HFFc6 (cell line): ENCODE results near the gene WNT1. TPM values are rescaled to one million over a fixed set of nuclear protein-coding genes. Genes with fewer than 3 reads are reported as not detected.

Experiments used
- DNase-seq: peaks from one replicate; pipeline ENCODE4 v3.0.0-alpha.2; 2018
- H3K27ac Mint-ChIP-seq: 2 replicates; pipeline ENCODE4 v1.8.0; 2020; ENCODE audit warnings: mild to moderate bottlenecking, mixed read lengths
- H3K27me3 Mint-ChIP-seq: 2 replicates; pipeline ENCODE4 v1.8.0; 2021; ENCODE audit warnings: mild to moderate bottlenecking, moderate library complexity, mixed read lengths; ENCODE audit not compliant: insufficient read depth
- H3K36me3 Mint-ChIP-seq: 2 replicates; pipeline ENCODE4 v1.8.0; 2021; ENCODE audit warnings: low read depth, mixed read lengths
- H3K4me1 Mint-ChIP-seq: 2 replicates; pipeline ENCODE4 v1.8.0; 2020; ENCODE audit warnings: low read depth, mixed read lengths
- H3K4me3 Mint-ChIP-seq: 2 replicates; pipeline ENCODE4 v1.8.0; 2020; ENCODE audit warnings: mild to moderate bottlenecking, moderate library complexity, mixed read lengths
- H3K9me3 Mint-ChIP-seq: 2 replicates; pipeline ENCODE4 v1.8.0; 2020; ENCODE audit warnings: mild to moderate bottlenecking, mixed read lengths
- CTCF ChIP-seq: fragments of 200-600 bp; sonication (generic); IDR thresholded peaks from 2 replicates; pipeline ENCODE4 v1.5.0; 2021; ENCODE audit warnings: antibody characterized with exemption, mild to moderate bottlenecking
- total RNA-seq, 6 experiments: library from RNA; stranded (reverse); fragmentation: NEBNext Ultra II Directional; extraction: Animal tissue kit (Norgen Biotek cat#: 25700); gene quantifications; 2 replicates in 1 of 6; 3 replicates in 5 of 6; pipeline ENCODE4 v1.2.3, GENCODE V29; 2021

WNT1 gene
- total RNA-seq, 6 experiments from 2014 or later = not detected

- Mint-ChIP-seq H3K36me3 (peaks cover 22% of the 10 kb centered on the region), H3K27ac (no peak overlapping the region), H3K27me3 (peaks cover 1% of the 10 kb centered on the region; the same call in 1 of the 2 replicates), H3K4me3 (no peak overlapping the region), H3K9me3 (no peaks in the 10 kb centered on the region), H3K4me1 (peaks cover 45% of the 10 kb centered on the region)
- TF ChIP-seq CTCF = no peak
- no peak for DNase-seq
Measured at GRCh38 chr12:48943221-48943620, 34.9 kb upstream of the WNT1 start.

DNA sequence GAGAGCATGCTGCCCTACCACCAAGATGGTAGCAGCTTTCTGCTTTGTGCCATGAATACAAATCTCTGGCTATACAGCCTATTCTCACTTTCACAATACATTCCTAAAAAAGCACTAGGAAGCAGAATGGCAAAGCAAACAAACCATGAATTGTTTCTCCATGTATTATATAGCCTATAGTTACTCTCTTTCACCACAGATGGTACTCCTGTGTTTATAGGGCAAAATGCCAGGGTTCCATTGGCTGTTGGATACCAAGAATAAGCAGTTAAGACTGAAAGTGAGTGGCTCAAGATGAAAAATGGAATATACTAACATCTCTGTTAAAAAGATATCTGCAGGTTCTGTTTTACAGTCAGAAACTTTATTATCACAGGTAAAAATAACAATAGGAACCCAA, 31.9 kb upstream of the WNT1 start:
- peak overlapping the region; percentile 18; the same call in 1 of the 2 replicates for H3K27ac Mint-ChIP-seq
- DNase-seq = no peak
- no peak for TF ChIP-seq CTCF
- peaks cover 16% of the 10 kb centered on the region for H3K4me1 Mint-ChIP-seq
- no peak overlapping the region for H3K4me3 Mint-ChIP-seq
- no peaks in the 10 kb centered on the region; the same call in 1 of the 2 replicates for H3K27me3 Mint-ChIP-seq
- H3K36me3 Mint-ChIP-seq = peaks cover 5% of the 10 kb centered on the region
- no peaks in the 10 kb centered on the region for H3K9me3 Mint-ChIP-seq

- H3K27me3 Mint-ChIP-seq = no peaks in the 10 kb centered on the region; the same call in 1 of the 2 replicates
- H3K4me1 Mint-ChIP-seq = peaks cover 16% of the 10 kb centered on the region
- H3K27ac Mint-ChIP-seq = no peak overlapping the region
- H3K4me3 Mint-ChIP-seq = no peak overlapping the region
- no peak for TF ChIP-seq CTCF
- no peaks in the 10 kb centered on the region for H3K9me3 Mint-ChIP-seq
- H3K36me3 Mint-ChIP-seq = peaks cover 5% of the 10 kb centered on the region
- DNase-seq = no peak
Measured at GRCh38 chr12:48946943-48947342, 31.2 kb upstream of the WNT1 start.

DNA sequence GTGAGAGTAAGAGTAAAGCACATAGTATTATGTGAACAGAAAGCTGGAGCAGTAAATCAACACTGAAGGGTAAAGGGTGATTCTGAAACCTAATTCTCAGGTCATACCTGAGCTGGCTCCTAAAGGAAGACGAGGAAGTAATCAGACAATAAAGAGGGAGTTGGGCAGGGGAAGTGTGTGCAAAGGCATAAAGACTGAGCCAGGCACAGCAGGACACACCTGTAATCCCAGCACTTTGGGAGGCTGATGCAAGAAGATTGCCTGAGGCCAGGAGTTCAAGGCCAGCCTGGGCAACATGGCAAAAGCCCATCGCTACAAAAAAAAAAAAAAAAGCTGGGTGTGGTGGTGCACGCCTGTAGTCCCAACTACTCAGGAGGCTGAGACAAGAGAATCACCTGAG, 30.4 kb upstream of the WNT1 start:
- peaks cover 16% of the 10 kb centered on the region for H3K4me1 Mint-ChIP-seq
- no peak for DNase-seq
- H3K4me3 Mint-ChIP-seq = no peak overlapping the region
- no peaks in the 10 kb centered on the region for H3K9me3 Mint-ChIP-seq
- H3K36me3 Mint-ChIP-seq = peaks cover 5% of the 10 kb centered on the region
- TF ChIP-seq CTCF = no peak
- no peaks in the 10 kb centered on the region; the same call in 1 of the 2 replicates for H3K27me3 Mint-ChIP-seq
- no peak overlapping the region; the same call in 1 of the 2 replicates for H3K27ac Mint-ChIP-seq

DNA sequence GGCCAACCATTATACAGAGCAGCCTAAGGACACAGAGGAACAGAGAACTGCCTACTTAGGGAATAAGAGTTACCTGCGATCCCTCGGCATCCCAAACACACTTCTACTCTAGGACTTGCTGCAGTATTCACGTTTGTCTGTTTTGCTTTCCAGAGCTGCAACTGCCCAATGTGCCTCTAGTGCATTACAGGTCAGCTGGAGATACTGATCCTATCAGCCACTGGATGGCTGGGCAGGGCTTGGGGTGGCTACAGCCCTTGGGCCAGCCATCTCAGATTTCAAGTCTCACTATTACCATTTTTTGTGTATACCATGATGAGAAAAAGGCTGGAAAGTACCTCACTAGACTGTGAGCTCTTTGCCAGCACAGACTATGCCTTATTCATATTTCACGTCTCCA, 25.4 kb upstream of the WNT1 start:
- peaks cover 32% of the 10 kb centered on the region for H3K4me1 Mint-ChIP-seq
- no peak overlapping the region for H3K4me3 Mint-ChIP-seq
- DNase-seq = no peak
- TF ChIP-seq CTCF = no peak
- H3K9me3 Mint-ChIP-seq = no peaks in the 10 kb centered on the region
- H3K27ac Mint-ChIP-seq = no peak overlapping the region
- H3K36me3 Mint-ChIP-seq = peaks cover 26% of the 10 kb centered on the region
- H3K27me3 Mint-ChIP-seq = peaks cover 3% of the 10 kb centered on the region; the same call in 1 of the 2 replicates

DNA sequence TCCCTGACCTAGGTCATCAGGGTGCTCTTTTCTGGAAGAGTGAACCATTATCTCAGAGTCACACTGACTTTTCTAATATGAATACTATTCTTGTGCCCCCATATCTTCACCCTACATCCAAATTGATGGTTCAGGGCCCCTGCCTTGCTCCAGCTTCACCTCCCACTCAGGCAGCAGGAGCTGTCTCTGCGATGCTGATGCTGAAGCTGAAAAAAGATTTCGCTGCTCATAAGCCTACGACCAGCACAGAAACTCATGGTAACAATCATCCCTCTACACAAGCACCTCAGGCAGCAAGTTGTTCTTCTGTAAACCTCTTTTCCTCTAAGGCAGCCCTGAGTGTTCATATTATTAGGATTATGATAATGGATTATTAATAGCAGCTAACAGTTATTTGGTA, 24.1 kb upstream of the WNT1 start:
- Mint-ChIP-seq H3K27ac (no peak overlapping the region), H3K9me3 (no peaks in the 10 kb centered on the region), H3K27me3 (peaks cover 3% of the 10 kb centered on the region; the same call in 1 of the 2 replicates), H3K36me3 (peaks cover 26% of the 10 kb centered on the region), H3K4me3 (no peak overlapping the region), H3K4me1 (peaks cover 41% of the 10 kb centered on the region)
- TF ChIP-seq CTCF = no peak
- no peak for DNase-seq
